ENCODE results near the gene RBMS1. TPM values are rescaled to one million over a fixed set of nuclear protein-coding genes. Genes with fewer than 3 reads are reported as not detected.
A peak's percentile ranks its signal among the peaks of the same experiment; 100 is the strongest.

RBMS1 gene
- total RNA-seq, 4 donors from 2014 or later, result 13.0 to 24.5 (median 14.1) TPM

GRCh38 chr2:160269803-160270570 lies 223.6 kb downstream of the RBMS1 start:
- ATAC-seq (peak; percentile 85 to 93), DNase-seq (peak; percentile 80 to 87)
- Histone ChIP-seq H3K27me3 (no peaks in the 10 kb centered on the region), H3K36me3 (peaks cover 0 to 5% of the 10 kb centered on the region in 2 donors), H3K4me1 (peaks cover 11 to 24% of the 10 kb centered on the region in 2 donors), H3K27ac (peak overlapping the region; percentile 93 to 99 (median 98)), H3K9me3 (no peaks in the 10 kb centered on the region), H3K4me3 (peak overlapping the region; percentile 62 to 84 (median 74))
- in situ Hi-C loops (cut with MboI; ENCODE audit: low sequenced_read_pairs in 4 of 4) (no loop called here), intact Hi-C loops (cut with DNase I; ENCODE audit: low total_unique reads) (loop anchor here (2.0 to 10.0 kb wide), 4 partner anchors 61 to 722 kb away; partner anchors contain the start of gene RBMS1)
- TF ChIP-seq POLR2A (IDR thresholded peaks at IDR 0.05), result peak; percentile 61 to 63
- TF ChIP-seq CTCF (IDR thresholded peaks at IDR 0.05 in 4 of 5, conservative IDR thresholded peaks at IDR 0.05 in 1 of 5), result peak; percentile 69 to 88 (median 86)

- H3K4me3 ChIP-seq, result peak overlapping the region; percentile 62 to 84 (median 74)
- no peak for DNase-seq
- H3K36me3 ChIP-seq, result no peaks in the 10 kb centered on the region
- in situ Hi-C loops (cut with MboI; ENCODE audit: low sequenced_read_pairs in 4 of 4) (no loop called here), intact Hi-C loops (cut with DNase I; ENCODE audit: low total_unique reads) (no loop called here)
- ATAC-seq, result peak; percentile 17 to 25
- TF ChIP-seq CTCF (IDR thresholded peaks at IDR 0.05 in 4 of 5, conservative IDR thresholded peaks at IDR 0.05 in 1 of 5) (no peak), POLR2A (IDR thresholded peaks at IDR 0.05) (no peak)
- no peaks in the 10 kb centered on the region for H3K9me3 ChIP-seq
- H3K27me3 ChIP-seq, result no peaks in the 10 kb centered on the region
- H3K4me1 ChIP-seq, result peaks cover 11 to 24% of the 10 kb centered on the region in 2 donors
- H3K27ac ChIP-seq, result peak overlapping the region; percentile 93 to 99 (median 98)
These were observed 224.2 kb downstream of the RBMS1 start for GRCh38 chr2:160269365-160269764.

GRCh38 chr2:160268151-160268781 lies 225.3 kb downstream of the RBMS1 start:
- intact Hi-C loops (cut with DNase I; ENCODE audit: low total_unique reads), result no loop called here
- Histone ChIP-seq H3K27ac (peak overlapping the region; percentile 93 to 99 (median 98)), H3K4me1 (peaks cover 11 to 24% of the 10 kb centered on the region in 2 donors), H3K4me3 (no peak overlapping the region), H3K9me3 (no peaks in the 10 kb centered on the region), H3K27me3 (no peaks in the 10 kb centered on the region), H3K36me3 (no peaks in the 10 kb centered on the region)
- no peak for DNase-seq
- TF ChIP-seq CTCF (IDR thresholded peaks at IDR 0.05 in 4 of 5, conservative IDR thresholded peaks at IDR 0.05 in 1 of 5) (no peak), POLR2A (IDR thresholded peaks at IDR 0.05) (no peak)
- in situ Hi-C loops (cut with MboI; ENCODE audit: low sequenced_read_pairs in 4 of 4), result no loop called here
- no peak for ATAC-seq

GRCh38 chr2:160267692-160268091 lies 225.9 kb downstream of the RBMS1 start:
- no peaks in the 10 kb centered on the region for H3K9me3 ChIP-seq
- peaks cover 11 to 24% of the 10 kb centered on the region in 2 donors for H3K4me1 ChIP-seq
- no peaks in the 10 kb centered on the region for H3K27me3 ChIP-seq
- in situ Hi-C loops (cut with MboI; ENCODE audit: low sequenced_read_pairs in 4 of 4), result no loop called here
- no peak for ATAC-seq
- no peaks in the 10 kb centered on the region for H3K36me3 ChIP-seq
- no peak for TF ChIP-seq CTCF (IDR thresholded peaks at IDR 0.05 in 4 of 5, conservative IDR thresholded peaks at IDR 0.05 in 1 of 5)
- no peak for TF ChIP-seq POLR2A (IDR thresholded peaks at IDR 0.05)
- H3K27ac ChIP-seq, result peak overlapping the region in 2 of 4 donors; percentile 97 to 98
- DNase-seq, result no peak
- no peak overlapping the region for H3K4me3 ChIP-seq
- intact Hi-C loops (cut with DNase I; ENCODE audit: low total_unique reads), result no loop called here
